HG03097 (cell line): ENCODE results near the gene MS4A15.

Experiments used
- ATAC-seq: cut with Tn5 transposase; IDR thresholded peaks from one replicate; pipeline ENCODE4 v1.9.1; 2021; ENCODE audit not compliant: unreplicated experiment, low FRiP score

The MS4A15 gene

DNA sequence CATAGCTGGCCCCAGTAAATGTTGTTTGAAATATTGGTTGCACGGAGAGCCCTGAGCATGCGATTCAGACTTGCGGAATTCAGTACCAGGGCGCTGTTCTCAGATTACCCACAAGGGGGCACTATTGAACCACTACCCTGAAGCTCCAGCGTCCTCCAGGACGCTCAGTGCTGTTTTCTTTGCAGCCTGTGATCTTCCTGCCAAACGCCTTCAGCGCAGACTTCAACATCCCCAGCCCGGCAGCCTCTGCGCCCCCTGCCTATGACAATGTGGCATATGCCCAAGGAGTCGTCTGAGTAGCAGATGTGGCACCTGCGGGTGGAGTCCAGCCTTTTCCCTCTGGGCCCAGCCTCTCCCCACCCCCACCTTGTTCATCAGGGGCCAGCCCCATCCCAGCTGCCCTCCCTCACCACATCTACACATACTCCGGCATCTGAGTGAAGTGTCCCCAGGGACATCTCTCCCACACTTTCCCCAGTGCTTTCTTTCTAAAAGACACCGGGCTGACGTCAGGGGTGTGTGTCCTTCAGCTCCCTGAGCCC lies 18.8 kb downstream of the MS4A15 start:
- ATAC-seq = peak; percentile 74

GRCh38 chr11:60776167-60776566 lies 19.5 kb downstream of the MS4A15 start:
- no peak for ATAC-seq

DNA sequence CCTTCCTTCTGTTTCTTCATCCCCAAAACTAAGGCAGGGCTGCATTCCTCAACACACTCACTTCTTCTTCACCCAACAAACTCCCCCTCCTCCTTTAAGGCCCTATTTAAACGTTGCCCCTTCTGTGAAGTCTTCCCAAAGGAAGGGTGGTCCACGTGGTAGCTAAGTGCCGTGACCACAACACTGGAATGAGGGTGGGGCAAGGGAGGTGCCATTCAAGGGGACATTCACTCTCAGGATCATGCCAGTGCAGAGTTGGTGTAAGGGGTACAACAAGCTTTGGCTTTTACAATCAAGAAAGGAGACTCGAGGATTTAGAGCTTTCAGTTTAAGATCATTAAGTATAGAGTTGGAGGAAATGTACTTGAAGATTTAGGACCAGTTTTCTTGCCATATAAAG lies 20.4 kb downstream of the MS4A15 start:
- ATAC-seq = no peak

DNA sequence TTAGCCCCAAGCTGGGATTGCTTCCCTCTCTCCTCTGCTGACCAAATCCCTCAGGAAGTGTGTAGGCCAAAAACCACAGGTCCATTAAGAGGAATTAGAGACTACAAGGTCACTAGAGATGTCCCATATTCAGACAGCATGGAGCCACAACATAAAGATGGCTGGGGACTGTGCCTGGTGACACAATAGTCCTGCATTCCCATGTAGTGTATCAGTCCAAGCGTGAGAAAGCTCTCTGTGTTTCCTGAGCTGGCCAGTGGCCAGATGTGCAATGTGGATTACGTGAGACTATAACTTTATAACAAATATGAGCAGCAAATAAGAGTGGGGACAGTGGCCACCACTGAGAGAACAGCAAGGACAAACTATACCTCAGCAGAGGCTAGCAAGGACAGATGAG lies 20.9 kb downstream of the MS4A15 start:
- no peak for ATAC-seq

DNA sequence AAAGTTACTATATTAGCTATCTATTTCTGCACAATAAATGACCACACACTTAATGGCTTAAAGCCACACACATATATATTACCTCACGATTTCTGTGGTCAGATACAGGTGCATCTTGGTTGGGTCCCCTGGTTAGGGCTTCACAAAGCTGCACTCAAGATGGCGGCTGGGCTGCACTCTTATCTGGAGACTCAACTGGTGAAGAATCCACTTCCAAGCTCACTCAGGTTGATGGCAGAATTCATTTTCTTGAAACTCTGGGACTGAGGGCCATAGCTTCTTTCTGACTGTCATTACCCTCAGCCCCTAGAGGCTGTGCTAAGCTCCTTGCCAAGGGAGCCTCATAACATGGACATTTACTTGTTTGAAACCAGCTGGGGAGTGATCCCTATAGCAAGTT lies 23.4 kb downstream of the MS4A15 start:
- no peak for ATAC-seq

GRCh38 chr11:60780774-60781173 lies 24.1 kb downstream of the MS4A15 start:
- no peak for ATAC-seq

GRCh38 chr11:60781286-60781980 lies 24.8 kb downstream of the MS4A15 start:
- ATAC-seq = no peak

- ATAC-seq = no peak
Measured at GRCh38 chr11:60781981-60782316, 25.3 kb downstream of the MS4A15 start.

DNA sequence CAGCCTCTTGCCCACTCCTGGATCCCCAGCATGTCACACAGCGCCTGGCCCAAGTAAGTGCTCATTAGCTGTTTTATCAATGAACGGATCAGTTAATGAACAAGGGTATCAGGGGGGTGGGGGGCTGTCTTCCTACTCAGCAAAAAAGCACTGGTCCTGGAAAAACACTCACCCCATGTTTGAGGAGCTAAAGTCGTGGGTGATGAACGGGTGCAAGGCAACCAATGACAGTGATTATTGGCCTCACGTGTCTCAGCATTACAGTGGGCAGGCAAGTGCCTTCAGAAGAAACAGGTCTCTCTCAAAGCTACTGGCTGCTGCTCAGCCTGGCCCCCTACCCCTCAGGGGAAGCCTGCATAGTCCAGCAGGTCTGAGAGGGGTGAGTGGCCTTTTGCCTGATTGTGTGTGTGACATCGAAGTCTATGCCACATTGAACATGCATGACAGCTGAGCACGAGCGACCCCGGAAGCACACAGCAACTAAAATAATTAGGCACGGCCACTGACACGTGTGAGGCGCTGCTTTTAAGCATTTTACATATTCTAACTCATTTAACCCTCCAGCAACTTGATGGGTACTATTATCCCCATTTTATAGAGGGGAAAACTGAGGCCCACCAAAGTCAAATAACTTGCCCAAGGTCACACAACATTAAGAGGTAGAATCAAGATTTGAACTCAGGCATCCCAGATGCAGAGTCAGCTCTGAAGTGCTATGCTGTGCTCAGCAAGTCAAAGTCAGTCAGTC lies 25.9 kb downstream of the MS4A15 start:
- no peak for ATAC-seq

DNA sequence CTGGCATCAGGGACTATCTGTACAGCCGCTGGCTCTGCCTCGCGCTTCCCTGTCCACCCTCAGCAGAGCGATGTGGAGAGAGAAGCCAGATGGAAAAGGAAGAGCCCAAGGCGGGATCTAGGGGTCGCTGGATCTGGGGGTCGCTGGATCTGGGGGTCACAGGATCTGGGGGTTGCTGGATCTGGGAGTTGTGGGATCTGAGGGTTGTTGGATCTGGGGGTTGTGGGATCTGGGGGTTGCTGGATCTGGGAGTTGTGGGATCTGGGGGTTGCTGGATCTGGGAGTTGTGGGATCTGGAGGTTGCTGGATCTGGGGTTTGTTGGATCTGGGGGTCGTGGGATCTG lies 26.4 kb downstream of the MS4A15 start:
- no peak for ATAC-seq

GRCh38 chr11:60783911-60784310 lies 27.2 kb downstream of the MS4A15 start:
- no peak for ATAC-seq

DNA sequence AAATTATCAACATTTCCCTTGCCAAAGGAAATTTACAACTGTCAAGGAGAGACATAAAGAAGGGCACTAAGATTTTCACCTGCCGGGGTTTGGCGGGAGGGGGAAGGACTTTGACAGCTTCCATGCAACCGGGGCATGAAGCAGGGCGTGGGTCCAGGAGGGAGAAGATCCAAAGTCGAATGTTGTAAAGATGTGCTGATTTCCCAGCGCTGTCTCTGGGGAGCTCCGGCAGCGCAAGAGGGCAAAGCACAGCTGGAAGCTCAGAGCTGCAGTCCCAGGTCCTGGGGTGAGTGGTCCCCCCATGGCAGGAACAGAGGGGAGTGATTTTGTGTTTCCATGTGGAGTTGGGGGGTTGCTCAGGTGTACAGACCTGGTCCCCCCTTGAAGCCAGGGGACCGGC lies 28.5 kb downstream of the MS4A15 start, which contains the start of gene MS4A10:
TSS of gene MS4A10 (plus strand) at position 198 of the 400 bp plus-strand sequence. CDS start 5,003 bp downstream, outside the sequence.
- no peak for ATAC-seq

- ATAC-seq = no peak
Measured at GRCh38 chr11:60785806-60786361, 29.2 kb downstream of the MS4A15 start.

GRCh38 chr11:60786811-60787567 lies 30.3 kb downstream of the MS4A15 start:
- ATAC-seq = no peak

DNA sequence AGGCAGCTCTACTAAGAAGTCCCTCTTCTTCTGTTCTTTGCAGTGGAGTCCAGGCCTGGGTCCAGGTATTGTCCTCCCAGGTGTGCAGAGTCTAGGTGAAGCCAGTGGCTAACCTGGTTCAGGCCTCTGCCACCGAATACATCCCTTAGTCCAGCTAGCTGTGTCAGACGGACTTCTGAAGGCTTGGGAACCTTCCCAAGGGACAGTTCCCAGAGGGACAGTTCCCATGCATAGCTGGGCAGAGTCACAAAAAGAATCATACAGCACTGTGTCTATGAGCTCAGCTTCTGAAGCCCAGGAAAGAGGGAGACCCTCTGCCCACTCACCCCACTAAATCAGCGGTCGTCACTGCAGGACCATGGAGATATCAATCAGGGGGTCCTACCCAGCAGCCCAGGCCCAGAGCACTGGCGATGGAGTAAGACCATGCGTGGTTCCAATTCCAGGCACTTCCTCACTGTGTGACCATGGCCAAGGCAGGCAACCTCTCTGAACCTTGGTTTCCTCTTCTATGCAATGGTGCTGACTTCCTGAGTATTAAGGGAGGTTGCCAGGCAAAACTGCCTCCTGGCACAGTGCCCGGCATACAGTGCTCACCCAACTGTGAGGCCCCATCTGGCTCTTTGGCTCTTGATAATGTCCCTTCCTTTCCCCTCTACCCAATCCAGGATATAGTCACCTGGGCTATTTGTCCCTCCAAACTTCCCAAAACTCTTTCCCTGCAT lies 31.9 kb downstream of the MS4A15 start:
- ATAC-seq = no peak

GRCh38 chr11:60790726-60791125 lies 34.1 kb downstream of the MS4A15 start:
- ATAC-seq = no peak

- no peak for ATAC-seq
Measured at GRCh38 chr11:60791153-60791933, 34.7 kb downstream of the MS4A15 start.

DNA sequence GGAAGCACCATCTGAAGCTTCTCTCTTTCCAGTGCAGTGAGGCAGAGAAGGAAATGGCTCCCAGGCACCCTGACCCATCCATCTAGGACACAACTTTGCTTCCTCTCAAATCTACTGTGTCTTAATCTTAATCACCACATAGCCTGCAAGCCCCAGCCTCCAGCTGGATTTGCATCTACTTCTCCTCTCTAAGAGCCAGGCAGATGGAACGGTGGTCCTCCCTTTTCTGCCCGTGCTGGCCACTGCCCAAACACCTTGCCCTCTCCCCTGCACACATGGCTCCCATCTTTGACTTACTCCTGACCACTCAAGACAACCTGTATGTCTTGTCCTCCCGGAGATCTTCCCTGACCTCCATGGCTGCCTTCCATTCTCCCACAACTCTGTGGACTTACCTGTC lies 35.9 kb downstream of the MS4A15 start:
- ATAC-seq = no peak

DNA sequence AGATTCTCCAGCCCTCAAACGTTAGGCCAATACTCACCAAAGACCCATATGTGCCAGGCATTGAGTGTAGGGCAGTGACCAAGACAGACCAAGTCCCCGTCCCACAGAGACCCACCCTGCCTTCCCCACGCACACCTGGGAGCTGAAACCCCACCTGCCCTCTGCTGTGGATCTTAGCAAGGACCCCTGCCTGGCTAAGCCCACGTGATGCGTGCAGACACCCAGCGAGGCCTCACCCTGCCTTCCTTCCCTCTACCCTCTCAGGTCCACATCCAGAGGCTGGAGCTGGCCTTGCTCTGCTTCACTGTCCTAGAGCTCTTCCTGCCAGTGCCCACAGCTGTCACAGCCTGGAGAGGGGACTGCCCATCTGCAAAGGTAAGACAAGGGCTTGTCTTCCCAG lies 38.6 kb downstream of the MS4A15 start:
- no peak for ATAC-seq
